HG02981 (cell line): ENCODE measurements around the gene ZFYVE21.

Experiments used
- ATAC-seq: cut with Tn5 transposase; IDR thresholded peaks from one replicate; pipeline ENCODE4 v1.9.1; 2021; ENCODE audit warnings: mild to moderate bottlenecking, moderate library complexity; ENCODE audit not compliant: unreplicated experiment

Gene ZFYVE21

GRCh38 chr14:103691655-103692054 lies 24.0 kb upstream of the ZFYVE21 start:
- peak; percentile 60 for ATAC-seq

GRCh38 chr14:103692159-103692558 lies 23.5 kb upstream of the ZFYVE21 start:
- peak; percentile 9 for ATAC-seq

- ATAC-seq, result no peak
Observed at GRCh38 chr14:103692871-103693270, 22.7 kb upstream of the ZFYVE21 start.

DNA sequence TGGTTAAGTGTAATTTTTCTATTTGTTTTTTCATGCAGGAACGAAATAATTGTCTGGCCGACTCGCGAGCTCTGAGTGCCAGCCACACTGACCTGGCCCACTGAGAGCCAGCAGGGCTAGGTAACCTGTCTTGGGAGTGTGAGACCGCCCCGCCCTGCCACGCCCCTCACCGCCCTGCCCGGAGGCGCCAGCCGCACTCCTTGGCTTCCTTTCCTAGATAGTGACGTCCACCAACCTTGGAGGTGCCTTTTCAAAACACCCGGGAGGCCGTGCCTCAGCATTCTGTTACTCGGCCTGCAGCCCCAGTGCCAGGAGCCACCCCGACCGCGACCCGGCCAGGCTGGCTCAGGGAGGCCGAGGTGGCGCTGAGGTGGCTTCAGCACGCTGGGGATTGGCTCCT lies 22.1 kb upstream of the ZFYVE21 start:
- ATAC-seq, result no peak

GRCh38 chr14:103694572-103695026 lies 21.0 kb upstream of the ZFYVE21 start:
- ATAC-seq, result no peak

GRCh38 chr14:103695296-103696069 lies 20.1 kb upstream of the ZFYVE21 start:
- no peak for ATAC-seq

DNA sequence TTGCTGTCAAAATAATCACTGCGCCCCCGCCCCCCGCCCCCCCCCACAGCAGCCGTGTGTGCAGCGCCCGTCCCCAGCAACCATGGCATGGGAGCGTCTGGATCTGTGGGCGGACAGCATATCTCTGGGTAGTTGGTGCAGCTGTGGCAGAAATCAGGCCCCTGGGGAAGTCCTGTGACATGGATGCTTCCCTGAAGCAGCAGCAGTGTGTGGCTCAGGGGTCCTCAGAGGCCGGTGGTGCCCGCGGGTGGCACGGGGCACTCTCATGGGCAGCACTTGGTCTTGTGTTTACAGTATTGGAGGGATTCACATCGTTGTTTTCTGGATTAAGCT lies 19.6 kb upstream of the ZFYVE21 start:
- no peak for ATAC-seq

DNA sequence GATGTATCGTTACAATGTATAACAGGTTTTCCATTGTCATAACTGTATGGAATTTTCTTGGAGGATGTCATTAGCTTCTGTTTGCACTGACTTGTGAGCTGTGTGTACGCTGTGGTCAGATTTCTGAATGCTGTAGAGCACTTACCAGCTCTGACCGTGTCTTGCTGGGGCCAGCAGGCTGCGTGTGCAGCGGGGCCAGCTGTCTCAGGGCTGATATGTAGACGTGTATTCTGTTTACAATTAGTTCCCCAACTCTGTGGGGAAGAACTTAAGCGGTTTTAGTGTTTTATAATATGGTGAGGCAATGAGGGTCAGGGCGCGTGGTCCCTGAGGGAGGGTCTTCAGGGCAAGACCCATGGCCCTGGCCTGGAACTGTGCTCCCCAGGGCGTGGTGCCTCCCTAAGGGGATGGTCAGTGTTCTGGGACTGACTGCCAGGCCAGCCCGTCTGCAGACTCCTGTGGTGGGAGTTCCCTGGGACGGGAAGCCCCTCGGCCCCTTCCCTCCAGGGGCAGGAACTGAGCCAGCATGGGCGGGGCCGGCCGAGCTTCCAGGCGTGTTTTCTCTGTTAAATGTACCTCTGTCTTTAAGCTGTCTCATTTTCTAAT lies 19.0 kb upstream of the ZFYVE21 start:
- ATAC-seq, result no peak

DNA sequence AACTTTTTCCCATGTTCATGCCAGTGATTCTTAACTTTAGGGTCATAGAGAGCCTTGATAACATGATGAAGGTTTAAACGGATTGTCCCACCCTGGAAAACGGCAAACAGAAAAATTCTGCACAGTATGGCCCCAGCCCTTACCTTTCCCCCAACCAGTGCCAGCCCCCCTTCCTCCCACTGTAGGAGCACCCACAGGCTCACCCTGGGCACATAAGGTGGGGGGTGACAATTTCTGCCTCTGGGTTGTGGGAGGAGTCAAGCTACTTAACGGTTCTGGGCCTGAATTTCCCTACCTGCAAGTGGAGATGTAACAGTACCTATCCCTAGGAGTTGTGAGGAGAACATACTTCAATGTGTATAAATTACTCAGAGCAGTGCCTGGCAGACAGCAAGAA lies 18.4 kb upstream of the ZFYVE21 start:
- ATAC-seq, result no peak

GRCh38 chr14:103697603-103698379 lies 17.8 kb upstream of the ZFYVE21 start:
- no peak for ATAC-seq

DNA sequence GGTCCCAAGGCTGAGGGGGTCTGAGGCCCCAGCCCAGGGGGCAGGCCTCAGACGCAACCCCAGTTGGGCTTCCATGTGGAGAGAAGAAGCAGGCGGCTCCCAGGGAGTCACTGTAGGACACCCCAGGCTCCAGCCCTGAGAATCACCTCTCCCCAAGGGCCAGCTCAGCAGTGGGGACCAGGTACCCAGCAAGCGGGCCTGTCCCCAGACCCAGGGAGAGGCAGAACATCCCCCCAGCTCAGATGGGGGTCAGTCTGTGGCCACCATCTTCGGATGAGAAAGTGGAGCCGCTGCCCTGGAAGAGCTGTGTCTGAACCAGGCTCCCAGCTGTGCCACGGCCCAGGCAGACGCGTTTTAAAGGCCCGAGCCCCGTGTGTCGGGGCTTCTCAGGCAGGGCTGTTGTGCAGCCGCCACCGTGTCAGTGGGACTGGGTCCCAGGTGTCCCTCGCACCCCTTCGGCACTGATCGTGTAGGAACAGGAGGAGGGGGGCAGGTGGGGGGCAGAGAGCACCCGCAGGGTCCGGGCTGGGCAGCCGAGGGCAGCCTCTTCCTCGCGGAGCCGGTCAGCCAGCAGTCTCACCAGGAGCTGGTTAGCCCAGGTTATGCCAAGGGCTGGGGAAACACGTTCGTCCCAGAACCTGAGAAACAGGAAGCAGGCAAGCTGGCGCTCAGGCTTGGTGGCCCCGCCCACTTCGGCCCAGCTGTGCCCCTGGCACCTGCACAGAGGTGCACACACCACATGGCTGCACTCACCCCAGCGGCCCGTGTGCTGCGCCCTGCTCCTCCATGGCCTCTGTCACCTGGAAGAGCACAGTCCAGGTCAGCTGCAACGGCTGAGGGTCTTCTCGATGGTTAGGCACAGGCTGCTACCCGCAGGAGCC lies 17.0 kb upstream of the ZFYVE21 start:
- ATAC-seq, result no peak

GRCh38 chr14:103699261-103699661 lies 16.3 kb upstream of the ZFYVE21 start:
- no peak for ATAC-seq

GRCh38 chr14:103699901-103700752 lies 15.5 kb upstream of the ZFYVE21 start:
- no peak for ATAC-seq

GRCh38 chr14:103700753-103701490 lies 14.7 kb upstream of the ZFYVE21 start:
- no peak for ATAC-seq

DNA sequence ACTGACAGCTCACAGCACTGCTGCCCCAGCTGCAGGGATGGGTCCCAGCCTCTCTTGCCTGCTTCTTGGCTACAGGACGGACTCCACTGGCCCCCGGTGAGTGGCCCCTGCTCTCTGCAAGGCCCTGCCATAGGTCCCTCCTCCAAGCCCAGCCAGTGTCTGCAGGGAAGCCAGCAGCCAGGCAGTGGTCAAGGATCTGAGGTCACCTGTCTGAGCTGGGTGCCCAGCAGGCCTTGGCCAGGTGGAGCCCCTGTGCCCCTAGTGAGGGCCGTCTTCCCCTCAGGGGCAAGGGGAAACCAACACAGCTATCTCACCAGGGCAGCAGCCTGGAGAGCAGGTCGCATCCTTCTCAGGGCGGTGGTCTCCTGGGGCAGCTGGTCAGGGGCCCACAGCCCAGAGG lies 13.5 kb upstream of the ZFYVE21 start:
- ATAC-seq, result no peak

- no peak for ATAC-seq
Observed at GRCh38 chr14:103702497-103703432, 12.8 kb upstream of the ZFYVE21 start.

- ATAC-seq, result no peak
Observed at GRCh38 chr14:103703433-103704385, 11.9 kb upstream of the ZFYVE21 start.
